ENCODE measurements around the gene TRIML2. TPM values are rescaled to one million over a fixed set of nuclear protein-coding genes. Genes with fewer than 3 reads are reported as not detected.

Gene TRIML2
- total and polyA plus RNA-seq, 10 donors = not detected

DNA sequence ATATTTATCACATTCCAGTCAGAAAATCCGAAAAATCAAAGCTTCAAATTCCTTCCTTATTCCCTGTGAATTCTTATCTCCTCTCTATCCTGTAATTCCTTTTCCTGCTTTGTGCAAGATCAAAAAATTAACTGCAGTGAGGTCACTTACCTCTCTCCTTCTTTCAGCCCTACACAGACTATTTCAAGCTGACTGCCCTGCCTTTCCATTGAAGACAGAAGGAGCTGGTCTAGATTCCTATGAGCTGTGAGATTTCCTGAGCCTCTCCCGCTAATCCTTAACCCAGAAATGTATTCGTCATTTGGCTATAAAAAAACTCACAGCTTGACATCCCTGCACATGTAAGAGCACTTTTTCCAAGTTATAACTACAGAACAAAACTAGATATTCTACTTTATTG lies 26.6 kb downstream of the TRIML2 start:
- Histone ChIP-seq H3K27me3 (replicated peaks in 1 of 7) (no peaks in the 10 kb centered on the region), H3K4me3 (no peak overlapping the region), H3K27ac (no peak overlapping the region), H3K9me3 (peaks cover 0 to 27% (median 0%) of the 10 kb centered on the region in 8 donors), H3K4me1 (no peaks in the 10 kb centered on the region), H3K36me3 (no peaks in the 10 kb centered on the region)
- 70 to 80% (median 71%) methylated on average over 3 of the region's 3 CpGs for whole genome bisulfite sequencing, 5 donors
- intact Hi-C loops (cut with DNase I; ENCODE audit: low total_unique reads) = no loop called here
- no peak for DNase-seq
- TF ChIP-seq POLR2A (IDR thresholded peaks at IDR 0.05) = no peak
- no peak for TF ChIP-seq POLR2AphosphoS5 (IDR thresholded peaks at IDR 0.05)
- TF ChIP-seq CTCF (IDR thresholded peaks at IDR 0.05 in 8 of 11, conservative IDR thresholded peaks at IDR 0.05 in 3 of 11) = no peak

- DNase-seq = no peak
- H3K27ac ChIP-seq = no peak overlapping the region
- no peak overlapping the region for H3K4me3 ChIP-seq
- no peak for TF ChIP-seq POLR2A (IDR thresholded peaks at IDR 0.05)
- H3K9me3 ChIP-seq = peaks cover 0 to 11% (median 1%) of the 10 kb centered on the region in 8 donors
- intact Hi-C loops (cut with DNase I; ENCODE audit: low total_unique reads) = no loop called here
- no peaks in the 10 kb centered on the region for H3K27me3 ChIP-seq (replicated peaks in 1 of 7)
- WGBS, 5 donors = 41 to 76% (median 67%) methylated on average over 1 of the region's 1 CpG
- no peaks in the 10 kb centered on the region for H3K4me1 ChIP-seq
- H3K36me3 ChIP-seq = no peaks in the 10 kb centered on the region
Measured at GRCh38 chr4:188078116-188078515, 31.3 kb downstream of the TRIML2 start.

DNA sequence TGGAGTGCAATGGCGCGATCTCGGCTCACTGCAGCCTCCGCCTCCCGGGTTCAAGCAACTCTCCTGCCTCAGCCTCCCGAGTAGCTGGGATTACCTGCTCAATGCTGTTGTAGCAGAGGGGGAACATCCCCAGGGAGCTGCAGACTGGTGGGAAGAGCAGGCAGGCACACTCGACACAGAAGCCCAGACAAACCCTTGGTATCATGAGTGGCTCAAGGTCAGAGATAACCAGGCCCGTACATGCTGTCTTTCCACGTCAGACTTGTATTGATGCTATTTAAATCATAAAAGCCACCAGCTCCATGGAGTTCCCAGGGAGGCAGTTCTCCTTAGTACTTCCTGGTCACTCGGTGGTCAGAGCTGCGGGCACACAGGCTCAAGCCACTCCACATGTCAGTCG lies 33.2 kb downstream of the TRIML2 start:
- peaks cover 0 to 9% (median 0%) of the 10 kb centered on the region in 8 donors for H3K9me3 ChIP-seq
- H3K4me3 ChIP-seq = no peak overlapping the region
- WGBS, 5 donors = 87 to 95% (median 92%) methylated on average over 12 of the region's 12 CpGs
- H3K36me3 ChIP-seq = no peaks in the 10 kb centered on the region
- no peaks in the 10 kb centered on the region for H3K4me1 ChIP-seq
- intact Hi-C loops (cut with DNase I; ENCODE audit: low total_unique reads) = no loop called here
- H3K27me3 ChIP-seq (replicated peaks in 1 of 7) = no peaks in the 10 kb centered on the region
- no peak for TF ChIP-seq CTCF (IDR thresholded peaks at IDR 0.05 in 8 of 11, conservative IDR thresholded peaks at IDR 0.05 in 3 of 11)
- no peak for TF ChIP-seq POLR2A (IDR thresholded peaks at IDR 0.05)
- TF ChIP-seq POLR2AphosphoS5 (IDR thresholded peaks at IDR 0.05) = no peak
- DNase-seq = no peak
- H3K27ac ChIP-seq = no peak overlapping the region

GRCh38 chr4:188061083-188061482 lies 48.3 kb downstream of the TRIML2 start:
- TF ChIP-seq POLR2AphosphoS5 (IDR thresholded peaks at IDR 0.05) = no peak
- TF ChIP-seq CTCF (IDR thresholded peaks at IDR 0.05 in 8 of 11, conservative IDR thresholded peaks at IDR 0.05 in 3 of 11) = no peak
- no peak for TF ChIP-seq POLR2A (IDR thresholded peaks at IDR 0.05)
- Histone ChIP-seq H3K4me1 (no peaks in the 10 kb centered on the region), H3K4me3 (no peak overlapping the region), H3K36me3 (no peaks in the 10 kb centered on the region), H3K27me3 (replicated peaks in 1 of 7) (no peaks in the 10 kb centered on the region), H3K27ac (no peak overlapping the region), H3K9me3 (peaks cover 0 to 6% (median 2%) of the 10 kb centered on the region in 8 donors)
- WGBS, 5 donors = 88 to 95% (median 91%) methylated on average over 14 of the region's 14 CpGs
- intact Hi-C loops (cut with DNase I; ENCODE audit: low total_unique reads) = no loop called here
- no peak for DNase-seq

DNA sequence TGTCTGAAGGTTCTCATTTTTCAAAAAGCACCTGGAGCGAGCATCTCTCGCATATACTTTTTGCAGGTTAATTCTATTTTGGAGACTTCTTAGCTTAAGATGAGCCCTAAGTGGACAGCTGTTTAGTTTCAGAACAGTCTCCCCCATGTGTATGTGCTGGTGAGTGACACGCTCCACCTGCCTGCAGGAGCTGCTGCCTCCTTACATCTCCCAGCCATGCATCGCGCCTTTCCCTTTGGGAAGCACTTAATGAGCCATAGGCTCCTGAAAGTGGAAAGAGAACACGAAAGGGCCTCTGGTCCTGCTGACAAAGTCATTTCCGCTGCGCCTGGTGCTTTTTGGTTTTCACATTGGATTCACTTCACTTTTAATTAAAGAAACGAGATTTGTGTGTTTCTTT lies 56.1 kb downstream of the TRIML2 start:
- H3K9me3 ChIP-seq = peaks cover 0 to 13% (median 0%) of the 10 kb centered on the region in 8 donors
- no peaks in the 10 kb centered on the region for H3K27me3 ChIP-seq (replicated peaks in 1 of 7)
- TF ChIP-seq POLR2AphosphoS5 (IDR thresholded peaks at IDR 0.05) (no peak), POLR2A (IDR thresholded peaks at IDR 0.05) (no peak), CTCF (IDR thresholded peaks at IDR 0.05 in 8 of 11, conservative IDR thresholded peaks at IDR 0.05 in 3 of 11) (no peak)
- no peak overlapping the region for H3K4me3 ChIP-seq
- DNase-seq = no peak
- no peaks in the 10 kb centered on the region for H3K36me3 ChIP-seq
- intact Hi-C loops (cut with DNase I; ENCODE audit: low total_unique reads) = no loop called here
- WGBS, 5 donors = 76 to 85% (median 77%) methylated on average over 9 of the region's 9 CpGs
- H3K27ac ChIP-seq = no peak overlapping the region
- no peaks in the 10 kb centered on the region for H3K4me1 ChIP-seq
